Sigmoid colon (tissue), 7 donors: ENCODE data around the gene GJD4. TPM values are rescaled to one million over a fixed set of nuclear protein-coding genes. Genes with fewer than 3 reads are reported as not detected.
A peak's percentile ranks its signal among the peaks of the same experiment; 100 is the strongest.

Experiments
- DNase-seq: peaks from one replicate; pipeline ENCODE4 v3.0.0-alpha.2; 2019
- H3K27ac ChIP-seq, 4 donors: fragments of 200-600 bp; sonication (generic); one replicate each; pipeline ENCODE4 v1.5.1; 2016 to 2019; ENCODE audit warnings: mild to moderate bottlenecking in 1 of 4
- H3K27me3 ChIP-seq, 3 donors: fragments of 200-600 bp; sonication (generic); one replicate each; pipeline ENCODE4 v1.5.1; 2019; ENCODE audit warnings: mild to moderate bottlenecking in 1 of 3
- H3K36me3 ChIP-seq, 4 donors: fragments of 200-600 bp; sonication (generic); one replicate each; pipeline ENCODE4 v1.5.1; 2016 to 2019
- H3K4me1 ChIP-seq, 4 donors: fragments of 200-600 bp; sonication (generic); one replicate each; pipeline ENCODE4 v1.5.1; 2017 to 2019
- H3K4me3 ChIP-seq, 4 donors: fragments of 200-600 bp; sonication (generic); one replicate each; pipeline ENCODE4 v1.5.1; 2017 to 2019; ENCODE audit warnings: mild to moderate bottlenecking in 2 of 4, moderate library complexity in 1 of 4
- H3K9me3 ChIP-seq, 4 donors: fragments of 200-600 bp in 3 of 4; sonication (generic) in 3 of 4; one replicate each; pipeline versions ENCODE4 v1.5.1 to v1.6.1; 2013 to 2019
- CTCF ChIP-seq, 4 experiments: fragments of 450-650 bp in 3 of 4; fragments of 200-600 bp in 1 of 4; IDR thresholded peaks; one replicate each; pipeline ENCODE4 v1.5.1; 2016 to 2019; ENCODE audit warnings: antibody characterized with exemption in 4 of 4, mild to moderate bottlenecking in 3 of 4, moderate library complexity in 2 of 4
- EP300 ChIP-seq, 4 donors: sonication (generic); formaldehyde crosslinking; IDR thresholded peaks; one replicate each; pipeline ENCODE4 v1.6.1; 2017; ENCODE audit warnings: antibody characterized with exemption in 4 of 4
- POLR2A ChIP-seq, 2 donors: fragments of 450-650 bp; IDR thresholded peaks; one replicate each; pipeline ENCODE4 v1.6.1; 2016; ENCODE audit warnings: antibody characterized with exemption in 2 of 2, mild to moderate bottlenecking in 2 of 2, moderate library complexity in 2 of 2
- POLR2AphosphoS5 ChIP-seq, 4 donors: sonication (generic); formaldehyde crosslinking; IDR thresholded peaks; one replicate each; pipeline ENCODE4 v1.6.1; 2017; ENCODE audit warnings: antibody characterized with exemption in 4 of 4
- WGBS, 2 donors: extraction: QIAGEN DNeasy Blood & Tissue Kit; methylation state at CpG; one replicate each; pipeline ENCODE4 v1.1.7; 2013; 5-methylcytosine and 5-hydroxymethylcytosine counted together
- intact Hi-C: fragments of 100-400 bp; cut with DNase I; formaldehyde crosslinking; loops from one replicate; pipeline ENCODE4 v1.15.1; 2023
- polyA plus RNA-seq, 3 donors: library from polyadenylated mRNA; stranded (reverse); fragments of 200-250 nt; gene quantifications; one replicate each; pipeline ENCODE4 v1.2.3, GENCODE V29; 2013
- total RNA-seq, 4 donors: library from RNA; depleted of rRNA; stranded (reverse); fragments of >200 nt; gene quantifications; one replicate each; pipeline ENCODE4 v1.1.0, GENCODE V29; 2016
- donor health status: healthy with polysubstance abuse.
- donor health status: Bipolar disorder and iron deficiency.
- donor health status: healthy.

GJD4 gene
- total and polyA plus RNA-seq, 7 donors = not detected

- WGBS, 2 donors = 8 to 13% methylated on average over 78 of the region's 78 CpGs
- Histone ChIP-seq H3K9me3 (no peaks in the 10 kb centered on the region), H3K4me3 (peak overlapping the region; percentile 24 to 62 (median 52)), H3K27ac (no peak overlapping the region), H3K27me3 (peaks cover 5 to 32% (median 19%) of the 10 kb centered on the region in 3 donors), H3K4me1 (peaks cover 0 to 11% (median 10%) of the 10 kb centered on the region in 4 donors), H3K36me3 (no peaks in the 10 kb centered on the region)
- TF ChIP-seq CTCF (IDR thresholded peaks at IDR 0.05) (no peak), POLR2AphosphoS5 (IDR thresholded peaks at IDR 0.05) (no peak), POLR2A (IDR thresholded peaks at IDR 0.05) (no peak), EP300 (IDR thresholded peaks at IDR 0.05) (no peak)
- no peak for DNase-seq
- intact Hi-C loops = no loop called here
Measured at GRCh38 chr10:35607475-35608327, 2.6 kb downstream of the GJD4 start.

GRCh38 chr10:35608328-35608672 is 3.2 kb downstream of the GJD4 start:
- H3K9me3 ChIP-seq = no peaks in the 10 kb centered on the region
- WGBS, 2 donors = 63 to 68% methylated on average over 16 of the region's 16 CpGs
- H3K36me3 ChIP-seq = no peaks in the 10 kb centered on the region
- H3K27me3 ChIP-seq = peaks cover 5 to 32% (median 19%) of the 10 kb centered on the region in 3 donors
- H3K27ac ChIP-seq = no peak overlapping the region
- intact Hi-C loops = no loop called here
- H3K4me1 ChIP-seq = peaks cover 0 to 11% (median 10%) of the 10 kb centered on the region in 4 donors
- no peak for TF ChIP-seq POLR2A (IDR thresholded peaks at IDR 0.05)
- no peak for TF ChIP-seq CTCF (IDR thresholded peaks at IDR 0.05)
- TF ChIP-seq EP300 (IDR thresholded peaks at IDR 0.05) = no peak
- no peak for TF ChIP-seq POLR2AphosphoS5 (IDR thresholded peaks at IDR 0.05)
- H3K4me3 ChIP-seq = peak overlapping the region in 3 of 4 donors; percentile 51 to 62 (median 52)
- no peak for DNase-seq

GRCh38 chr10:35611750-35612149 is 6.6 kb downstream of the GJD4 start:
- Histone ChIP-seq H3K27ac (no peak overlapping the region), H3K27me3 (peaks cover 5 to 27% (median 19%) of the 10 kb centered on the region in 3 donors), H3K4me1 (peaks cover 0 to 11% (median 10%) of the 10 kb centered on the region in 4 donors), H3K36me3 (no peaks in the 10 kb centered on the region), H3K9me3 (no peaks in the 10 kb centered on the region), H3K4me3 (no peak overlapping the region)
- DNase-seq = no peak
- intact Hi-C loops = no loop called here
- TF ChIP-seq EP300 (IDR thresholded peaks at IDR 0.05) = no peak
- no peak for TF ChIP-seq CTCF (IDR thresholded peaks at IDR 0.05)
- TF ChIP-seq POLR2A (IDR thresholded peaks at IDR 0.05) = no peak
- no peak for TF ChIP-seq POLR2AphosphoS5 (IDR thresholded peaks at IDR 0.05)
- WGBS, 2 donors = 84 to 87% methylated on average over 6 of the region's 6 CpGs

- intact Hi-C loops = no loop called here
- TF ChIP-seq CTCF (IDR thresholded peaks at IDR 0.05) = no peak
- TF ChIP-seq EP300 (IDR thresholded peaks at IDR 0.05) = no peak
- TF ChIP-seq POLR2A (IDR thresholded peaks at IDR 0.05) = no peak
- no peak for TF ChIP-seq POLR2AphosphoS5 (IDR thresholded peaks at IDR 0.05)
- WGBS, 2 donors = 59 to 71% methylated on average over 6 of the region's 6 CpGs
Measured at GRCh38 chr10:35612385-35613106, 7.4 kb downstream of the GJD4 start.

More at GRCh38 chr10:35612385-35613106, 7.4 kb downstream of the GJD4 start:
- Histone ChIP-seq H3K27me3 (peaks cover 5 to 19% (median 14%) of the 10 kb centered on the region in 3 donors), H3K36me3 (no peaks in the 10 kb centered on the region), H3K4me3 (no peak overlapping the region), H3K27ac (no peak overlapping the region), H3K4me1 (peaks cover 0 to 9% (median 7%) of the 10 kb centered on the region in 4 donors), H3K9me3 (no peaks in the 10 kb centered on the region)
- no peak for DNase-seq
